M059J (cell line): Measurements from ENCODE around the gene GFPT1. TPM values are rescaled to one million over a fixed set of nuclear protein-coding genes. Genes with fewer than 3 reads are reported as not detected.

ENCODE experiments used
- DNase-seq: peaks from one replicate; pipeline ENCODE4 v3.0.0-alpha.2; 2012; ENCODE audit warnings: low read depth
- total RNA-seq: library from RNA; depleted of rRNA; stranded (reverse); fragments of >200 nt; shearing (Covaris generic); gene quantifications from 2 replicates; pipeline ENCODE4 v1.2.3, GENCODE V29; 2014; rRNA removed

Gene GFPT1
- total RNA-seq, 1 experiment from 2014 or later: 30.8 TPM

DNA sequence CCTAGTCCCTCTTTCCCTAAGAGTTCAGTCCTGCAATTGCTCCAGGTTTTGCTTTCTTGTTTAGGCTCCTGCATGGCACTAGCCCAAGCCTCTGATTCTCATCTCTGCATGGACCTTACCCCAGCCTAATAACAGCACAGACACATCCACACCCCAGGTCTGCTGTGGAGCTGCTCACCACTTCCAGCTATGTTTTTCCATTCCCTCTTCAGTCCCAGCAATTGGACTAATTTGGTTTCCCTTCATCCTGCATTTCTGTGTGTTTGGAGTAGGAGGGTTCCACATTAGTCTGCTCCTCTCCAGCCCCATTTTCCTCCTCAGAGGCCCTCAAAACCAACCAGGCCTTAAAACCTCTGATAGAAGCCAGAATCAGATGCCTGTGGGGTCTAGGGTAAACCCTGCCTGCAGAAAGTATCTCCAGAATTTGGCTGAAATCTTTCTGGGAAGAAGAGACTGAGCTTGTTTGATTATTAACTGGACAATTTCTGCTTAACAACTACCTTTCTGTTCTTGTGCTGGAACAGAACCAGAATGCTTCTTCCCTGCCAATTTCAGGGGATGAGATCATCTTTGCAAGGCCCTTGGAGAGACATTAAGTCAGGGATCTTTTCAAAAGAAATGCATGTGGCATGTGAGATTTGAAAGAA is 95.9 kb downstream of the GFPT1 start:
- peak; percentile 38 for DNase-seq

DNA sequence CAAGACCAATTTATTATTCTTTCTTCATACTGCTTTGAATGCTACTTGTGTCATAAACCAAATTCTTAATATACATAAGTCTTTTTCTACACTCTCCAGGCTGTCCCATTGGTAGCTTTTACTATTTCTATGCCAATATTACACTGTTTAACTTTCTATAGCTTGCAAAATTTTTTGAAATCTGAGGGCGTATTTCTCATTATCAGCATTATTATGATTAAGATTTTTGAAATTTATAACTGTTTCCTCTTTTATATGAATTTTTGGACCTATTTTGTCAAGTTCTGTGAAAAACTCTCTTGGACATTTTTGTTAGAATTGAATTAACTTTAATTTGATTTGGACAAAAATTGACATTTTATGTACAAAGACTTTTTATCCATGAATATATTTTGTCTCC is 98.6 kb downstream of the GFPT1 start:
- DNase-seq: no peak

DNA sequence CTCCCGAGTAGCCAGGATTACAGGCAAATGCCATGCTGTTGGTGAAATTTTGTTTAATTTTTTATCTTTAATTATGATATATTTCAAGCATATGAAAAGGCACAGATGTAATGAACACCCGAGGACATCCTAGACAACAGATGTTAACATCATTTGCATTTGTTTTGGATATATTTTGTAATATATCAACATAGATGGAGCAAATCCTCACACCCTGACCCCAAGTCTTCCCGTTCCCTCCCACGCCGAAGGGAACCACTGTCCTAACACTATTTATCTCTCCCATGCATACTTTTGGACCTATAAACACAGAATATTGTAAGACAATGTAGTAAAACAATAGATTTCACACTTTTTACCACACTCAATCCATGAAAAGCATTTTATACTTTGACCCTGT is 99.5 kb downstream of the GFPT1 start:
- no peak for DNase-seq

DNA sequence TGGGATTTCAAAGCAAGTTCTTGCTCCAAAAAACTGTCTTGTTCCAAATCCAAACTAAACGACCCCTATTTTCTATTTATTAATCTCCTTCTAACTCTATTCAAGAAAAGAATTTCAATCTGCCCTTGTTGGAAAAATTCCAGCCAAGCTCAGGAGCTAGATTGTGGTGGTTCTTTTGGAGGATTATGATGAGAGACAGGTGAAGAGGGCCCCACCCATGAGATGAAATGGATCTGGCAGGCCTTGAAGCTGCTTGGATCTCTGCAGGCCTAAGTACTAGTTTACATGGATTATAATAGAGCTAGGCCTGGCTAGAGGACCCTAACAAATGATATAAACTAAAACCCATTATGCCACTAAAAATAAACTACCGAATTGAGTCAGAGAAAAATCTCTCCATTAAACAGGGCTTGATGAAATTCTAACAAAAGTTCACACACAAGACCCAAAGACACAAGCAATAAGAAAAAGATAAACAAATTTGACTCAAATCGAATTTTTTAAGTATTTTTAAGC is 101.6 kb downstream of the GFPT1 start:
- no peak for DNase-seq

DNA sequence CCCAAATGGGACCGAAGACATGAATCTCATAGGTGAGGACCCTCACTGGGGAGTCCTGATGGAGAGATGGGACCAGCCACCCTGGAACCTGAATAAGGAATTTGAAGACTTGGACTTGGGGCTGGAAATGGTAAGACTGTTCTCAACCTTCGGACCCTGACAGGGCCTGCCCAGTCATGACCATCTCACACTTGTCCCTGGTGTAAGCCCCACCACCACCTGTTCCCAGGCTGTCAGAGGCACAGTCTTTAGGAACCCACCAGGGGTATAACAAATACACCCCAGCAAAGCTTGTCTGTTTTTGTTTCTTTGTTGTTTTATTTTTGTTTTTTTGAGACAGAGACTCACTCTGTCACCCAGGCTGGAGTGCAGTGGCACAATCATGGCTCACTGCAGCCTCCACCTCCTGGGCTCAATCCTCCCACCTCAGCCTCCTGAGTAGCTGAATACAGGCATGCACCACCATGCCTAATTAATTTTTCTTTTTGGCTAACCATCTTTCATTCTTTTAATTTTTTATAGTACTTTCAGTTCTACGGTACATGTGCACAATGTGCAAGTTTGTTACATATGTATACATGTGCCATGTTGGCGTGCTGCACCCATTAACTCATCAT is 106.1 kb downstream of the GFPT1 start:
- no peak for DNase-seq

DNA sequence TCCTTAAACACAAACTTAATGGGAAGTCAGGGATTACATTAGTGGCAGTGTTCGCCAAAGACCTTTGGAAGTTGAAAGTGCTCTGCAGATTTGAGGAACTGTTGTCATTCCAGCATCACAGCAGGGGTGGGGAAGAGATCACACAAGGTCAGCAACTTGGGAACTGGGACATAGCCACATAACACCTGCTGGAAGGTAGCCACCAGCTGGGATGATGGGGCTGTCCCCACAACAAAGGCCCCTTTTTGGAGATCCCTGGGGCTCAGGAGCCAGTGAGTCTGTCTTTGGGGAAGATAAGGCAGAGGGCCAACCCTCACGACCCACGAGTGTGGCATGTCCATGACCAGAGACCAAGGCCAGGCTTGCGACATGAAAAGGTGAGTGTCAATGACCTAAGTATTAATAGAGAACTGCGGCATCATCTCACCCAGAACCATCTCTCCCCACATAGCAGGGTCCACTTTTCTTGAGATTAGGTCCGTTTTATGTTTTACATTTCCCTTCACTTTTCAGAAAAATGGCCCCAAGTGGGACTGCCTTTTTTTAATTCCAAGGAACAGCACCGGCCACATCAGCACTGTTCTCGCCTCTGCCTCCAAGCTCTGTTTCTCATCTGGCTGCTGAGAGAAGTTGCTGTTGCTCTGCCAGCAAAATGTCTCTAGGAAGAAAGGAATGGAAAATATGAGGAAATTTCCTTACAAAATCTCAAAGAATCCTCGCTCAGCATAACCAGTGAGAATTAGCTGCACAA is 106.9 kb downstream of the GFPT1 start:
- DNase-seq: no peak

DNA sequence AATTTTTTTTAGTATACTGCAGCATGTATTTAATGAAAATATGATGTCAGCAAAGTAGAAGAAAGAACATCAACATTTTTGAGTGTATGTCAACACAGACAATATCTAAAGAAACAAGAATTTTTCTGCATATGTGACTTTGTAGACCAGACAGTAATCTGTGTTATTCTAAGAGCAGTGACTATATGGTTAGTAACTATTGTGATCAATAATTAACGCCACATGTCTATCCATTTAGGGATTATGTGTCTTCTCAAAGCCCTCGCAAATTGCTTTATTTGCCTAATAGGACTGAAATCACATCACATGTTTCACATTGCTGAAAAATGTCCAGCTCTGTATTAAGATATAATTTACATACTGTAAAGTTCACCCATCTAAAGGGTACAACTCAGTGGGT is 107.8 kb downstream of the GFPT1 start:
- DNase-seq: no peak

DNA sequence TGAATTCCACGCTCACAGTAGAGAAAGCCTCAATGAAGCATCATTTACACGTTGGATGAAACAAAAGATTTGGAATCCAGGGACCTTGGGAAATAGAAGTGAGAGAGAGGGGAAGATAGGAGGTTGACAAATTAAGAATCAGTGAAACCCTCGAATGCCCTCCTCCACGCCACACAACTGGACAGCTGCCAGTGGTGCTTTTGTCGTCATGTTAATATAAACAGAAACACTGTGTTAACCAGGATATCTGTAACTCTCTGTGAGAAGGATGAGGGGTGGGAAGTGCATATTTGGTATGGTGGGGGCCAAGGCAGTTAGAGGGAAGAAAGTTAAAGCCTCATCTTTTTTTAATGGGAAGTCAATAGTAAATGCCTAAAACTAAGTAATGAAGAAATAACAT is 108.7 kb downstream of the GFPT1 start:
- DNase-seq: peak; percentile 55

DNA sequence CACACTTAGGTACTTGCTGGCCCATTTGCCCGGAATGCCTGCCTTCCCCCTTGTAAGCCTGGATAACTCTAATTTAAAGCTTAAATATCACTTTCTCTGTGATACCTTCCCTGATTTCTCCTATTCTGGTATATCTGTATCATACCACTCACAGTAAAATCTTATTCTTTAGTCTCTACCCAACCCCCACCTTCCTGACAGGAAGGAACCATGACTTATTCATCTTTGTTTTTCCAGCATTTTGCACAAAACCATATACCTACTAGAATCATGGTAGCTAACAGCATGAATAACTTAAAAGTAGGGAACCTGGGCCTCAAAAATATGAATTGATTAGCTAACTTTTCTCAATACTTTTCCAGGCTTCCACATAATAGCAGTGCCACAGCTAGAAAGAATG is 111.5 kb downstream of the GFPT1 start:
- DNase-seq: no peak

DNA sequence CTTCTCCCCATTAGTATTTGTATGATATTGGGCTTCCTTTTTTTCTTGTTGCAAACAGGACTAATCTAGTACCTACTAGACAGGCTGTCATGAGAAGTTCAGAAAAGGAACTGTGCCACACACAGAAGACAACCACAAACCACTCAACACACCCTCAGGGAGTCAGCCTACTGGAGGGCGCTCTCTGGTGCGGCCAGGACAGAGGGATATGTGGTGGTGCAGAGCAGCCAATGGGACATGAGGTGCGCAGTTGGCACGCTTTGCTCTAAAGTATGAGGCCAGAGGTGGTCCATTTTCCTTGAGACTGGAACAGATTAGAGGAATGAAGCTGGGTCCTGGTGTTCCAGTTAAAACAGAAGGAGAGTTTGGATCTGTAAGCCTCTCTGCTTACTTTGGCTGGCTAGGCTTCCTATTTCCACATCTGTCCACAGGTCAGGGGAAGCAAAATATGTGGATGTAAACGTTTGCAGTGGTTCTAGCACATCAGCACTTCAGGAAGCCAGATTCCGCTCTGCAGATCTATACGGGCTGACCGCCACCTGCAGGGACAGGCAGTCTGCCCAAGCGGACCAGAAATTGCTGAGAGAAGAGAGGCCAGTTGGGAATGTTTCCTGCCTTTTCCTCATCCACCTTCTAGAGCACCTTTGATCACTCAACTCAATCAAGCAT is 114.1 kb downstream of the GFPT1 start:
- DNase-seq: no peak

DNA sequence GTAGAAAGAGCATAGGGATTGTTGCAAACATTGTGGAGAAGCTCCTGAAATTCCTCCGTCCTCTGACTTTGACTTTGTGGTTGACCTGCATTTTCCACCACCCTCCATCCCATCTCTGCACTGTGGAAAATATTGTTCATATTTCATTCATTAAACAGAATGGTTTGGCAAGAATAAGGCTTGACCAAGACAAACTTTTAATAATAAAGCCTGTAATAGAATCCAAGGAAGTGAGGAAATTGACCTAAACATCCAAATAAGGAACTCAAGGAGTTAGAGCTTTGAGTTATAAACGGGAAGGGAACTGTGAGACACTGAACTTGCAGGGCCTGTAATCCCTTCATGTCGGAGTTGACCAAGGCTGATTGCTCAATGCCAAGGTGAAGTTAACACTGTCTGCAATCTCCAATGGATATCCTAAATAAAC is 115.2 kb downstream of the GFPT1 start:
- DNase-seq: no peak

Other genes starting within 250 kb of the GFPT1 start
- 32.8 and 48.5 TPM in 2 replicates for gene NFU1, start 50.2 kb upstream of the GFPT1 start, total RNA-seq